ENCODE measurements around the gene C2CD3.

GRCh38 chr11:74077193-74077592, 93.6 kb downstream of the C2CD3 start:
- TF ChIP-seq OVOL2 (CRISPR knock-in tag; IDR thresholded peaks at IDR 0.05; ENCODE audit: borderline replicate concordance): no peak
- no peak for TF ChIP-seq CTCF (IDR thresholded peaks at IDR 0.05)
- no peak for TF ChIP-seq USF1 (CRISPR knock-in tag; IDR thresholded peaks at IDR 0.05)

Measured in WTC11 (cell line).